A549 (cell line): ENCODE data around the gene COL5A2.

ENCODE experiments used
- CBX2 ChIP-seq: fragments of 200-600 bp; sonication (generic); IDR thresholded peaks from 2 replicates; pipeline ENCODE4 v1.6.1; 2016; ENCODE audit warnings: low read depth, mild to moderate bottlenecking, borderline replicate concordance
- CBX8 ChIP-seq: fragments of 200-600 bp; sonication (generic); IDR thresholded peaks from 2 replicates; pipeline ENCODE4 v1.6.1; 2016
- CEBPB ChIP-seq, 2 experiments: fragments of >200 bp in 1 of 2; sonication (Bioruptor Twin) in 1 of 2; formaldehyde crosslinking in 1 of 2; IDR thresholded peaks; 2 replicates each; pipeline ENCODE4 v1.6.1; 2012 to 2016
- CHD4 ChIP-seq: fragments of 200-600 bp; sonication (generic); IDR thresholded peaks from 2 replicates; pipeline ENCODE4 v1.6.1; 2016; ENCODE audit warnings: antibody characterized with exemption, mild to moderate bottlenecking, borderline replicate concordance
- CTCF ChIP-seq: fragments of >200 bp; sonication (Bioruptor Twin); formaldehyde crosslinking; IDR thresholded peaks from 3 replicates; pipeline ENCODE4 v1.5.1; 2016
- ELK1 ChIP-seq: fragments of 150-350 bp; IDR thresholded peaks from 2 replicates; pipeline ENCODE4 v1.6.1; 2014; ENCODE audit warnings: low read depth, mild to moderate bottlenecking, low read length
- HDAC2 ChIP-seq: fragments of 200-600 bp; sonication (generic); IDR thresholded peaks from 2 replicates; pipeline ENCODE4 v1.6.1; 2016
- NR3C1 ChIP-seq: fragments of >200 bp; sonication (Bioruptor Twin); formaldehyde crosslinking; IDR thresholded peaks from 3 replicates; pipeline ENCODE4 v1.6.1; 2017
- POLR2A ChIP-seq: IDR thresholded peaks from 2 replicates; pipeline ENCODE4 v1.6.1; 2012; ENCODE audit warnings: mild to moderate bottlenecking, low read length

DNA sequence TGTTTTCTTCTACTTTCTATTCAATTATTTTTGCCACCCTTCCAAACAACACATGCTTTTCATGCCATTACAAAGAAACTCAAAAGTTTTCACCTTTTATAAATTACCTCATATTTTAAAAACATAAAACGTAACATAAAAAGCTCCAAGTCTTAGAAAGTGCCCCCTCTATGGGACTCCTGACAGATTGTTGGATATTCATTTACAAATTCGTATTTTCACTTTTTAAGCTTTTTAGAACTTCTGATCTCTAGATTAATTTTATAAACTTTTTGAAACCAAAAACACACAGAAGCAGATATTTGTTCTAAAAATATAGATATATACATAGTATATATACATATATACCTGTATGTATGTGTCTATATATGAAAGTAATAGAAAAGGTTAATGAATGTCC is 1.5 kb downstream of the COL5A2 start:
- TF ChIP-seq NR3C1: no peak
- no peak for TF ChIP-seq HDAC2
- no peak for TF ChIP-seq CHD4
- TF ChIP-seq CEBPB (IDR thresholded peaks at IDR 0.05): no peak
- TF ChIP-seq CBX2: no peak
- TF ChIP-seq POLR2A: no peak
- peak; percentile 51 for TF ChIP-seq CTCF
- no peak for TF ChIP-seq ELK1
- no peak for TF ChIP-seq CBX8
